Activated gamma-delta T cell (primary cell): Measurements from ENCODE around the gene TPI1.
"Not testable (repeated sequence)": the region's sequence is repeated elsewhere in the genome, so short reads cannot be mapped to it uniquely, and the experiment has no call there.

Source experiments
- DNase-seq: peaks from one replicate; lab custom pipeline; 2025; lab: John Stamatoyannopoulos, UW

TPI1 gene

DNA sequence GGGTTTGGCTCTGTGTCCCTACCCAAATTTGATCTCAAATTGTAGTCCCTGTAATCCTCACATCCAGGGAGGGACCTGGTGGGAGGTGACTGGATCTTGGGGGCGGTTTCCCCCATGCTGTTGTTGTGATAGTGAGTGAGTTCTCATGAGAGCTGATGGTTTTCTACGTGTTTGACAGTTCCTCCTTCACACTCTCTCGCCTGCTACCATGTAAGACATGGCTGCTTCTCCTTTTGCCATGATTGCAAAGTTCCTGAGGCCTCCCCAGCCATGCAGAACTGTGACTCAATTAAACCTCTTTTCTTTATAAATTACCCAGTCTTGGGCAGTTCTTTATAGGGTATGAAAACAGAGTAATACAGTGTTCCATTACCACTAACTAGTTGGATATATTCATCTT, 27.0 kb downstream of the TPI1 start:
- no peak for DNase-seq

- DNase-seq = no peak
These were observed 29.6 kb downstream of the TPI1 start for GRCh38 chr12:6896846-6897435.

DNA sequence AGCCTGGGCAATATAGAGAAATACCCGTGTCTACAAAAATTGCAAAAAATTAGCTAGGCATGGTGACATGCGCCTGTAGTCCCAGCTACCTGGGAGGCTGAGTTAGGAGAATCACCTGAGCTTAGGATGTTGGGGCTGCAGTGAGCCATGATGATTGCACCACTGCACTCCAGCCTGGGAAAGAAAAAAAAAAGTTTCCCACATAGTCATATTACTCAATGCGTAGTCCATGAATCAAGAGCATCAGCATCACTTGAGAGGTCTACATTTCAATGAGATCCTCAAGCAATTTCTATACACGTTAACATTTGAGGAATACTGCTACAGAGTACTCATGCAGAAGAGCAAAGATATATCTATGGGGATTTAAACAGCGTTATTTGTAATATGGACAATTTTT, 32.1 kb downstream of the TPI1 start:
- DNase-seq = no peak

DNA sequence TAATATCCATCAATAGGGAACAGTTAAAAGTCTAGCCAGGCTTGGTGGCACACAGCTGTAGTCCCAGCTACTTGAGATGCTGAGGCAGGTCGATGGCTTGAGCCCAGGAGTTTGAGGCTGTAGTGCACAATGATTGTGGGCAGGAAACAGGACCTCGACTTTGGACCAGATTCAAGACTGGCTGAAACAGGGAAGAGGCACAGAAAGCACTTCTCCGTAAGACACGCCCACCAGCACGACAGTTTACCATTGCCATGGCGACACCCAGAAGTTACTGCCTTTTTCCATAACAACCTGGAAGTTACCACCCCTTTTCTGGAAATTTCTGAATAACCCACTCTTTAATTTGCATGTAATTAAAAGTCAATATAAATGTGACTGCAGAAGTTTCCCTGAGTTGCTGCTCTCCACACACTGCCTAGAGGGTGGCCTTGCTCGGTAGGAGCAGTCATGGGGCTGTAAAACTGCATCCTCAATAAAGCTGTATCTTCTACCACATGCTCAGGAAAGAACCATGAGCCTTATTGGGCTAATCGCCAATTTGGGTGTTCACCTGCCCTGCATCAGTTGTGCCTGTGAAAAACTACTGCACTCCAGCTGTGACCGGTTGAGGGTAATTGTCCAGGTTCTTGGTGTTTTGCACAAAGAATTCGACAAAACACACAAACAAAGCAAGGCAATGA, 32.6 kb downstream of the TPI1 start:
- DNase-seq = no peak

GRCh38 chr12:6902448-6902847, 35.1 kb downstream of the TPI1 start:
- DNase-seq = no peak

DNA sequence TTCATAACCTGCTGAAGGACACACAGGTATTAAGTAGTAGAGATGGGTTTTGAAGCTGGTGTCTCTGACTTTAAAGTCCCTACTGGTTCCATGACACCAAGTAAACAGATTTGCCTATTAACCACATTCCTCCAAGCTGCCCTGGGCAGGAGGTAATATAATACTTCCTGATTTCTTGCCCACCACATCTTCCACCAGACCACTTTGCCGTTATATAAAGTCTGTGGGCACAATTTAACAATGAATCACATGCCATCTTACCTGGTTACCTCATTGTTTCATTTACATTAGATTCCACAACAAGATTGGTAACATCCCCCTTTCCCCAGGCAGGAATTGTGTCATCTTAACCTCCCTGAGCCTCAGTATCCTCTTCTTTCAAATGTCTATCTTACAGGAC, 36.4 kb downstream of the TPI1 start:
- DNase-seq = no peak

DNA sequence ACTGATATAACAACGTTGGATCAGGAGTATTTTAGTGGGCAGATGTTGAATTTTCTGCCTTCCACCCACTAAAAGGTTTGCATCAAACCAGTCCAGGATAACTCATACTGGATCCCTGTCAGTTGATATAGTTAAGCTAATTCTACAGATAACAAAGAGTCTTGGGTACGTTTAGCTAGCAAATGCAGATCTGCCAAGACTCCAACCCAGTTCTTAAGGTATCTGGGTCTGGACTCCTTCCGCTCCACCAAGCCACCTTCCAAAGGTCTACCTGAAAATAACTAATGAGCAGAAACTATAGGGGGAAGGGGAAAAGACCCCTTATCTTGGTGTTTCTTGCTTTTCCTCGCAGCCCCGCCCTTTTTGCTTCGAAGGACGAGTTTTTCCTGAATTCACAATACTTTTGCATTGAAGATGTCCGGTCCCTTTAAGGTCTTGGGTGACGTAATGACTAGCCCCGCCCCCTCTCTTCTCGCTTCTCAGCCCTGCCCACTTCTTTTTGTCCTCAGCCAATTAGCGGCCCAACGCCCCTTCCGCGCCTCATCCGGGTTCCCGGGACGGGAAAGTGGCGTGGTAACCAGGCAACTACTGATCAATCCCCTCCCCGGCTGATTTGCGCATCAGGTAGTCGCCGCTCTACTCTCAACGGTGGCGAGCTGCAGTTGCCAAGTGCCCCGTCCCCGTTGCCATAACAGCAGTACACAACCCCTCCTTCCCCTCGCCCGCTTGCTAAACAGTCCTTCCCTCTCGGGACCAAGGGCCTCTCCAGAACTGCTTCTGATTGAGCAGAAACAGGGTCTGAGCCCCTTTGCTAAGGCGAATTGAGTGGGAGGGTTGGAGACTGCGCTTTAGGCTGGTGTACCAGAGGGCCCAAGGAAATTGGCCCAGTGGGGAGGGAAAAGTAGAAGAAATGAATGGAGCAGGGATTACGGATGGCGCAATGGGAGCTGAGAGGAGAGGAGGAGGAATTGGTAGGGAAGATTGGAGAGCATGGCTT, 37.2 kb downstream of the TPI1 start, which contains the start of gene LRRC23:
TSS of gene LRRC23 (plus strand) at position 543 of the 997 bp plus-strand sequence. CDS start 812 bp downstream, outside the sequence.
- DNase-seq = peak; percentile 85

DNA sequence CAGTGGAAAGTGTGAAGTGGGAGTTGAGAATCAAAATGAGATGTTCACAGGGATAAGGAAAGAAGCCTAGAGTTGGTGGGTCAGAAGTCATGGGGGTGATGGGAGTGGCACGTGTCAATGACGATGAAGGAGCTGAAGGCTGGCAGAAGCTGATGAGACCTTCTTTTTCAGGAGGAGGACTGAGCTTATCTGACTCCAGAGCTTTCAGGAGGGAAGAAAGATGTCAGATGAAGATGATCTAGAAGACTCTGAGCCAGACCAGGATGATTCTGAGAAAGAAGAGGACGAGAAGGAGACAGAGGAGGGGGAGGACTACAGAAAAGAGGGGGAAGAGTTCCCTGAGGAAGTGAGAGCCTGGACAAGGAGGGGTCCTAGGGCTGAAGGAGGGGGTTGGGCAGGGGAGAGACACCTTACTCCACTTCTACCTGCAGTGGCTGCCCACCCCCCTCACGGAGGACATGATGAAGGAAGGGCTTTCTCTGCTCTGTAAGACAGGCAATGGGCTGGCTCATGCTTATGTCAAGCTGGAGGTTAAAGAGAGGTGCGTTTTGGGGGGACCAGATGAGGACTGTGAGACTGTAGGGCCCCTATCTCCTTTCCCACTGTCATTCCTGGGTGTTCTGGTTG, 38.2 kb downstream of the TPI1 start:
- no peak for DNase-seq

- not testable (repeated sequence) for DNase-seq
These were observed 40.8 kb downstream of the TPI1 start for GRCh38 chr12:6908141-6908540.

DNA sequence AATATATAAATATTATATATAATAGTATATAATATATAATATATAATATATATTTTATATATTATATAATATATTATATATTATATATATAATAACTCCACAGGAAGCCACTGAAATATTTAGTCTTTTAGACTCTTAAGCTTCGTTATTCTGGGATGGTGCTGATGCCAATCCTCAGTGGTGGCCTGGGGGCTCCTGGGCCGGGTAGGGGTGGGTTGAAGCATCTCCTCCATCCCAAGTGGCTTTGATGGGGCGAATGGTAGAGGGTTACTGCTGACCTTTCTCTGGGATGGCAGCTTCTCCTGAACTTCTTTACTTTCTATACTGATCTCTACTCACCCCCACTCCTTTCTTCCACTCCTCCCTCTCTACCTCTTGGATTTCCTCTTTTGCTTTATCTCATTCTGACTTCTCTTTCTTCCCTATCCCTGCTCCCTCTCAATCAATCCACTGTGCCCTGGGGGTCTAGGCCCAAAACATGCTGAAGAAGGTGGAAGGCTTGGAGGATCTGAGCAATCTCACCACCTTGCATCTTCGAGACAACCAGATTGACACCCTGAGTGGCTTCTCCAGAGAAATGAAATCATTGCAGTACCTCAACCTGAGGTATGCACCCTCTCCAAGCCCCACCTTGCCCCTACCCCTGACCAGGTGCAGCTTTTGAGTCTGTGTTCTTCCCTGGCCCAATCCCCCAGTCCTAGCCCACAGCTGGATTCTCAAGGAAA, 42.3 kb downstream of the TPI1 start:
- no peak for DNase-seq

DNA sequence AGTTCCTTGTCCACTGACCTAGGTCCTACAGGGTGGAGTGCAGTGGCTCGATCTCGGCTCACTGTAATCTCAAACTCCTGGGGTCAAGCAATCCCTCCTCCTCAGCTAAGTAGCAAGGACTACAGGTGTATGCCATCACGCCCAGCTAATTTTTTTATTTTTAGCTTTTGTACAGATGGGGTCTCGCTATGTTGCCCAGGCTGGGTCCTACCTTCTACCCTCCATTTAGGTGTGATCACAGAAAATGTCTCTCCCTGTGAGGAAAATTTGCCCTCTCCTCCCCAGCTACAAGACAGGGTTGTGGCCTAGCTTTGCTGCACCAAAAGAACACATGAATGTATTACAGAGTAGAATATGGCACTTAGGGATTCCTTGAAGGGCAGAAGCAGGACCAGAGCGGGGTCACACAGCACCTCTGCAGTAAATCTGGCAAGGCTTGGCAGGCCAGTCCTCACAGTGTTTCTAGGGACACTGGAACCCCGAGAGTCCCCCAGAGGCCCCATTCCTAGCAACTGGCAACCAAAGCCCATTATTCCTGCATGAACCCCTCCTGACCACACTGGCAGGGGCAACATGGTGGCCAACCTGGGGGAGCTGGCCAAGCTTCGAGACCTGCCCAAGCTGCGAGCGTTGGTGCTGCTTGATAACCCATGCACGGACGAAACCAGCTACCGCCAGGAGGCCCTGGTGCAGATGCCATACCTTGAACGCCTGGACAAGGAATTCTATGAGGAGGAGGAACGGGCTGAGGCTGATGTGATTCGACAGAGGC, 45.0 kb downstream of the TPI1 start:
- DNase-seq = no peak

DNA sequence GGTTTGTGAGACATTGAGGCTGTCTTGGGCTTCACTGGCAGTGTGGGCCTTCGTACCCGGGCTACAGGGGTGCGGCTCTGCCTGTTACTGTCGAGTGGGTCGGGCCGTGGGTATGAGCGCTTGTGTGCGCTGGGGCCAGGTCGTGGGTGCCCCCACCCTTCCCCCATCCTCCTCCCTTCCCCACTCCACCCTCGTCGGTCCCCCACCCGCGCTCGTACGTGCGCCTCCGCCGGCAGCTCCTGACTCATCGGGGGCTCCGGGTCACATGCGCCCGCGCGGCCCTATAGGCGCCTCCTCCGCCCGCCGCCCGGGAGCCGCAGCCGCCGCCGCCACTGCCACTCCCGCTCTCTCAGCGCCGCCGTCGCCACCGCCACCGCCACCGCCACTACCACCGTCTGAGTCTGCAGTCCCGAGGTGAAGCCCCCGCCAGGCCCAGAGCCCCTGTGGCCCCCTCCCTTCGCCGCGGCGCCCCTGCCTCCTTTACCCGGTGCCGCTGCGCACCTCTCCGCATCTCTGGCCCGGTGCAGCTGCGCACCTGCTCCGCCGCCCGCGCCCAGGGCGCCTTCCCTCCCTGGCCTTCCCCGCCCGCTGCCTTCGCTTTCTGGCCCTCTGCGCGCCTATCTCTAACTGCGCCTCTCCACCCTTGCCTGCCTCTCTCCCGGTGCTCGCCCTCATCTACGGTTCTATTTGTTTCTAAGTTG, 47.1 kb downstream of the TPI1 start, which contains the start of gene ENO2:
TSS of gene ENO2 (plus strand) at position 335 of the 701 bp plus-strand sequence. CDS start 1,253 bp downstream, outside the sequence.
- peak; percentile 83 for DNase-seq

GRCh38 chr12:6914947-6915788, 47.8 kb downstream of the TPI1 start:
- no peak for DNase-seq

DNA sequence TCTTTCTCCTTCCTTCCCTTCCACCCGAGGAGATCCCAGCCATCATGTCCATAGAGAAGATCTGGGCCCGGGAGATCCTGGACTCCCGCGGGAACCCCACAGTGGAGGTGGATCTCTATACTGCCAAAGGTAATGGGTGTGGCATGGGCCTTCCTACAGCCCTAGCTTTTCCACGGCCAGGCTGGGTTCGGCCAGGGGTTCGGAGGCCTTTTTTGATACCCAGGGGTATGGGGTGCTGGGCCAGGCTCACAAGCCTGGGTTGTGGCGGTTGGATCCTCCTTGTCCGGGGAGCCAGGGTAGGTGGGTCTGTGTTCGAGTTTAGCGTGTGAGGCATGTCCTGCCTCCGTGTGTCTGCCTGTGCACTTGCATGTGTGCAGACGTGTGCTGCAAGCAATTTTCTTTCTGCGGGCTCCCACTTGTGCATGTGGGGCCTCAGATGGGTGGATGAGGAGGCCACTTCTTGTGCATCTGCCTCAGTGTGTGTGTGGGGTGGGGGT, 48.5 kb downstream of the TPI1 start:
- no peak for DNase-seq

DNA sequence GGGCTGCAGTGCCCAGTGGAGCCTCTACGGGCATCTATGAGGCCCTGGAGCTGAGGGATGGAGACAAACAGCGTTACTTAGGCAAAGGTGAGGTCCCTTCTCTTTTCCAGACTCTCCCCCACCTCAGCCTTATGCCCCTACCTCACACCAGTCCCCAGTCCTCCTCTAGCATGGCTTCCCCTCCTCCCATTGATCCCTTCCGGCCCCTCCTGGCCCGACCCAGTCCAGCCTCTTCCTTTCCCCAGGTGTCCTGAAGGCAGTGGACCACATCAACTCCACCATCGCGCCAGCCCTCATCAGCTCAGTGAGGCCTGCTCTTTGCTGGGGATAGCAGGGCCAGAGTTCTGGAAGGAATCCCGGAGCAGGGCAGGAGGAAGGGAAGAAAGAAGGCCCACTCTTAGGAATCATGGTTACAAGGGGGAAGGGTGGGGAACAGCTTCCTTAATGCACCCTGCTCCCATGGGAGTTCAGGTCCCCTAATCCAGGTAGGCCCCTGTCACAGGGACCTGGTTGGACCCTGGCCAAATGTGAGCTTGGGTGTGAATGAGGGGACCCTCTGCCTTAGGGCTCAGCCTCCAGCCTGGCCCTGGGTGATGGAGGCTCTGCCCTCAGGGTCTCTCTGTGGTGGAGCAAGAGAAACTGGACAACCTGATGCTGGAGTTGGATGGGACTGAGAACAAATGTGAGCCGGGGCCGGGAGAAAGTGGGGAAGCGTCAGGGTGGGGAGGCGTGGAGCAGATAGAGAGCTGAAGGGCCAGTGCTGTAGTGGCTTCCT, 49.3 kb downstream of the TPI1 start:
- DNase-seq = no peak

DNA sequence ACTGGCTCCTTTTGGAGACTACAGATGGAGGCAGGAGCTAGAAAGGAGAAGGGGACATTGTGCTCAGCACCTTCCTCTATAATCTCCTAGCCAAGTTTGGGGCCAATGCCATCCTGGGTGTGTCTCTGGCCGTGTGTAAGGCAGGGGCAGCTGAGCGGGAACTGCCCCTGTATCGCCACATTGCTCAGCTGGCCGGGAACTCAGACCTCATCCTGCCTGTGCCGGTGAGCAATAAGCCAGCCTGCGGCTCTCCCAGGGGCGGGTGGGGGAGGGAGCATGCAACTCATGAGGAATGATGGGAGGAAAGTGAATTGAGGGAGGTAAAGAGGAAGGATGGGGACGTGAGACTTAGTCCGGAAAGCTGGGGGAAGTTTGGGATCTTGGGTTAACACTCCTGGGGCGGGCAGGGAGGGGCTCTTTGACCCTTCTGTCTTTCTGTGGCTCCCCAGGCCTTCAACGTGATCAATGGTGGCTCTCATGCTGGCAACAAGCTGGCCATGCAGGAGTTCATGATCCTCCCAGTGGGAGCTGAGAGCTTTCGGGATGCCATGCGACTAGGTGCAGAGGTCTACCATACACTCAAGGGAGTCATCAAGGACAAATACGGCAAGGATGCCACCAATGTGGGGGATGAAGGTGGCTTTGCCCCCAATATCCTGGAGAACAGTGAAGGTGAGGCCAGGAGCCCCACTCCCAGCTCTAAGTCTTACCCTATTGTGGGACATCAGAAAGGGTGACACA, 50.3 kb downstream of the TPI1 start:
- no peak for DNase-seq

GRCh38 chr12:6919588-6919987, 52.3 kb downstream of the TPI1 start:
- DNase-seq = no peak
